NCI-H128 (cell line): ENCODE results near the gene DCPS.
"Not testable (repeated sequence)": the region's sequence is repeated elsewhere in the genome, so short reads cannot be mapped to it uniquely, and the experiment has no call there.

ENCODE experiments used
- DNase-seq: peaks from one replicate; lab custom pipeline; 2025; ENCODE audit not compliant: unreplicated experiment; lab: John Stamatoyannopoulos, UW

DCPS gene

GRCh38 chr11:126344141-126345080 lies 40.6 kb downstream of the DCPS start:
- no peak for DNase-seq

- DNase-seq, result no peak
Observed at GRCh38 chr11:126345283-126345682, 41.4 kb downstream of the DCPS start.

GRCh38 chr11:126345759-126346585 lies 42.1 kb downstream of the DCPS start:
- DNase-seq, result no peak

GRCh38 chr11:126346586-126346940 lies 42.7 kb downstream of the DCPS start:
- no peak for DNase-seq

- DNase-seq, result not testable (repeated sequence)
Observed at GRCh38 chr11:126346946-126347345, 43.1 kb downstream of the DCPS start.

- DNase-seq, result no peak
Observed at GRCh38 chr11:126347751-126348668, 44.1 kb downstream of the DCPS start.

- no peak for DNase-seq
Observed at GRCh38 chr11:126348806-126349582, 45.1 kb downstream of the DCPS start.

GRCh38 chr11:126350836-126351235 lies 47.0 kb downstream of the DCPS start:
- no peak for DNase-seq

- no peak for DNase-seq
Observed at GRCh38 chr11:126352163-126352562, 48.3 kb downstream of the DCPS start.

GRCh38 chr11:126352934-126353801 lies 49.3 kb downstream of the DCPS start:
- DNase-seq, result no peak

- DNase-seq, result no peak
Observed at GRCh38 chr11:126354631-126355323, 50.9 kb downstream of the DCPS start.

- no peak for DNase-seq
Observed at GRCh38 chr11:126355324-126355925, 51.6 kb downstream of the DCPS start, which contains the start of gene ST3GAL4. Gene ST3GAL4 (plus strand): TSS chr11:126355686. CDS start chr11:126406156, 50,470 bp downstream.

- DNase-seq, result no peak
Observed at GRCh38 chr11:126355926-126356897, 52.4 kb downstream of the DCPS start.

GRCh38 chr11:126357055-126357962 lies 53.4 kb downstream of the DCPS start:
- no peak for DNase-seq

GRCh38 chr11:126357969-126358762 lies 54.3 kb downstream of the DCPS start:
- DNase-seq, result no peak
